Measurements from ENCODE around the gene RPL5. TPM values are rescaled to one million over a fixed set of nuclear protein-coding genes. Genes with fewer than 3 reads are reported as not detected.

RPL5 gene
- total and polyA plus RNA-seq, 9 of the 15 experiments (the other 6 are each of a cell fraction or from before 2014, with no cell fraction given) = 1,467 to 4,252 (median 2,454) TPM

GRCh38 chr1:92791487-92792066, 40.3 kb upstream of the RPL5 start:
- no peaks in the 10 kb centered on the region for H4K20me1 ChIP-seq (replicated peaks; ENCODE audit: control insufficient read depth, insufficient read depth, low read length)
- DNase-seq (ENCODE audit: extremely low read depth in 1 of 4, low spot score in 3 of 4) (peak in 2 of 4 experiments; percentile 17 to 32), ATAC-seq (peak; percentile 60), FAIRE-seq (no peak)
- no peaks in the 10 kb centered on the region for H3K27me3 ChIP-seq (ENCODE audit: control insufficient read depth in 2 of 2, insufficient read depth in 2 of 2, low read length in 2 of 2)
- no peaks in the 10 kb centered on the region for H3K9me3 ChIP-seq (replicated peaks; ENCODE audit: control insufficient read depth, insufficient read depth, low read depth, low read length)
- CTCF ChIA-PET (ENCODE audit: low intra/inter-chr PET ratio) = no interaction called here
- no peaks in the 10 kb centered on the region for H3K36me3 ChIP-seq (ENCODE audit: control insufficient read depth, insufficient read depth, low read length)
- H3K4me3 ChIP-seq = peak overlapping the region; percentile 8; the same call in 1 of the 2 replicates
- 8% methylated on average over 7 of the region's 7 CpGs for WGBS (ENCODE audit: insufficient coverage, low coverage, missing lambda C conversion rate)
- intact Hi-C loops (cut with micrococcal nuclease) = no loop called here
- H3K27ac ChIP-seq (ENCODE audit: extremely low read depth, low read depth, low read length) = peak overlapping the region; percentile 71
- peak overlapping the region in 1 of 2 experiments; percentile 60; a peak in 2 of 4 replicates for H3K9ac ChIP-seq (ENCODE audit: insufficient read depth in 1 of 2, low read depth in 2 of 2, low read length in 2 of 2)
- in situ Hi-C loops (cut with MboI) = no loop called here
- peak overlapping the region; percentile 78 for H3K4me2 ChIP-seq (ENCODE audit: insufficient read depth, low read length)
- no peaks in the 10 kb centered on the region for H3K79me2 ChIP-seq (ENCODE audit: control insufficient read depth, insufficient read depth, low read length)
- peaks cover 11 to 21% of the 10 kb centered on the region in 2 experiments; a peak in 4 of 5 replicates for H3K4me1 ChIP-seq (replicated peaks in 1 of 2; ENCODE audit: control insufficient read depth in 2 of 2, insufficient read depth in 2 of 2, low read length in 2 of 2)
- peak overlapping the region; percentile 92 for H2AFZ ChIP-seq (ENCODE audit: low read depth, low read length)
- no peaks in the 10 kb centered on the region for H3K9me1 ChIP-seq (ENCODE audit: control insufficient read depth, insufficient read depth, low read length)
- TSS peak; percentile 89 for BruUV-seq (replicated peaks)
- POLR2A ChIA-PET = interaction anchor here (0.6 to 3.2 kb wide), 6 partner anchors 13 to 260 kb away, joined by 3 to 15 read pairs (median 8); partner anchors contain the start of gene RPL5
- no peak for TF ChIP-seq ZNF398 (CRISPR knock-in tag; IDR thresholded peaks at IDR 0.05)
- TF ChIP-seq MYNN (IDR thresholded peaks at IDR 0.05) = peak; percentile 100
- TF ChIP-seq MYNN (CRISPR knock-in tag; IDR thresholded peaks at IDR 0.05) = peak; percentile 93
- no peak for TF ChIP-seq VEZF1 (CRISPR knock-in tag; IDR thresholded peaks at IDR 0.05)
- peak; percentile 50; the same call in 1 of the 2 replicates for TF ChIP-seq RFX1 (IDR thresholded peaks at IDR 0.05)
- TF ChIP-seq FOXJ3 (CRISPR knock-in tag; IDR thresholded peaks at IDR 0.05) = no peak
- TF ChIP-seq POLR2H (tag; IDR thresholded peaks at IDR 0.05; ENCODE audit: low read depth) = peak; percentile 34; the same call in 1 of the 2 replicates
- TF ChIP-seq KDM5B (IDR thresholded peaks at IDR 0.05; ENCODE audit: insufficient replicate concordance, low read depth, low read length) = peak; percentile 45
- TF ChIP-seq HNRNPH1 (optimal IDR thresholded peaks at IDR 0.05; ENCODE audit: low read depth, low read length) = no peak
- TF ChIP-seq CTCFL (IDR thresholded peaks at IDR 0.05; ENCODE audit: borderline replicate concordance, insufficient read depth, low read depth, low read length, poor library complexity, severe bottlenecking) = no peak
- 0 out of 2 replicates have a peak, but pooled peaks have one; percentile 19 for TF ChIP-seq JUND (IDR thresholded peaks at IDR 0.05; ENCODE audit: borderline replicate concordance, low read depth, low read length)
- no peak for TF ChIP-seq JUND (tag; IDR thresholded peaks at IDR 0.05; ENCODE audit: borderline replicate concordance, low read depth, low read length)
- TF ChIP-seq TOE1 (IDR thresholded peaks at IDR 0.05; ENCODE audit: borderline replicate concordance) = peak; percentile 63; the same call in 1 of the 2 replicates
- no peak for TF ChIP-seq TOE1 (CRISPR knock-in tag; IDR thresholded peaks at IDR 0.05; ENCODE audit: borderline replicate concordance, low read depth)
- no peak for TF ChIP-seq ZNF217 (CRISPR knock-in tag; IDR thresholded peaks at IDR 0.05)
- TF ChIP-seq KLF1 (tag; IDR thresholded peaks at IDR 0.05) = no peak

All from K562 (cell line).